Heart left ventricle (tissue), 13 donors: ENCODE measurements around the gene ITGB3BP.

Source experiments
- POLR2A ChIP-seq, 2 donors: fragments of 450-650 bp; IDR thresholded peaks; one replicate each; pipeline ENCODE4 v1.6.1; 2017; ENCODE audit warnings: antibody characterized with exemption in 2 of 2, mild to moderate bottlenecking in 2 of 2, moderate library complexity in 2 of 2
- TF ChIP-seq, protein P1 (sequence below), 12 donors: fragments of 200-600 bp; sonication (generic) in 4 of 12; IDR thresholded peaks; one replicate each; pipeline versions ENCODE4 v1.5.0 to v1.8.0; 2018 to 2022; ENCODE audit warnings: antibody characterized with exemption in 12 of 12, mild to moderate bottlenecking in 5 of 12
- donor health status: ischemic (EF 13 %, LVEDD 7.1; RV severe dilation, severe dysfunction).
- donor health status: DM: no; HTN: yes; CAD: no.
- donor health status: DM: no; HTN: no; CAD: no.
- donor health status: ischemic (EF 25% LVEDD 6.9; RV normal size, moderate dysfunction).
- donor health status: ischemic (EF 25% LVEDD 5.7; RV mildly dilated, moderate dysfunction).
- donor health status: ischemic (EF 35%, LVEDD 5.7; RV mildly dilated, moderate dysfunction).
- donor health status: nonischemic (EF 11% LVEDD 7.7; RV severe dilation, severe dysfunction).
- donor health status: DM: yes; HTN: yes; CAD: no.
- donor health status: PGD.
- donor health status: ischemic (EF 29% LVEDD 5.4; RV normal size, mild dysfunction).
- donor health status: nonischemic (EF 23%, LVEDD 6.1; RV moderate dilation, normal function).

DNA sequence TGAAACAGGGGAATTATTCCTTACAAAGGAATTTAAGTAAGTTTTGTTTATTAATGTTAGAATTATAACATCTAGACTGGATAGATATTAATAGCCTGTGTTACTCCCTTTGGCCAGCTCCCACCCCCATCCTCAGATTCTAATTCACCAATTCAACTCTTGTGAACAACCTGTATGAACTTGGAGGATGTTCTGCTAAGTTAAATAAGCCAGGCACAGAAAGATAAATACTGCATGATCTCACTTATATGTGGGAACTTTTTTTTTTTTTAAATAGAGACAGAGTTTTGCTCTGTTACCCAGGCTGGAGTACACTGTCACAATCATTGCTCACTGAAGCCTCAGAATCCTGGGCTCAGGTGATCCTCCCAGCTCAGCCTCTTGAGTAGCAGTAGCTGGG, 32.5 kb upstream of the ITGB3BP start:
- TF ChIP-seq POLR2A (IDR thresholded peaks at IDR 0.05): no peak
- TF ChIP-seq, protein P1, sequence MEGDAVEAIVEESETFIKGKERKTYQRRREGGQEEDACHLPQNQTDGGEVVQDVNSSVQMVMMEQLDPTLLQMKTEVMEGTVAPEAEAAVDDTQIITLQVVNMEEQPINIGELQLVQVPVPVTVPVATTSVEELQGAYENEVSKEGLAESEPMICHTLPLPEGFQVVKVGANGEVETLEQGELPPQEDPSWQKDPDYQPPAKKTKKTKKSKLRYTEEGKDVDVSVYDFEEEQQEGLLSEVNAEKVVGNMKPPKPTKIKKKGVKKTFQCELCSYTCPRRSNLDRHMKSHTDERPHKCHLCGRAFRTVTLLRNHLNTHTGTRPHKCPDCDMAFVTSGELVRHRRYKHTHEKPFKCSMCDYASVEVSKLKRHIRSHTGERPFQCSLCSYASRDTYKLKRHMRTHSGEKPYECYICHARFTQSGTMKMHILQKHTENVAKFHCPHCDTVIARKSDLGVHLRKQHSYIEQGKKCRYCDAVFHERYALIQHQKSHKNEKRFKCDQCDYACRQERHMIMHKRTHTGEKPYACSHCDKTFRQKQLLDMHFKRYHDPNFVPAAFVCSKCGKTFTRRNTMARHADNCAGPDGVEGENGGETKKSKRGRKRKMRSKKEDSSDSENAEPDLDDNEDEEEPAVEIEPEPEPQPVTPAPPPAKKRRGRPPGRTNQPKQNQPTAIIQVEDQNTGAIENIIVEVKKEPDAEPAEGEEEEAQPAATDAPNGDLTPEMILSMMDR (IDR thresholded peaks at IDR 0.05): no peak
